Measurements from ENCODE around the gene GCNT1. TPM values are rescaled to one million over a fixed set of nuclear protein-coding genes. Genes with fewer than 3 reads are reported as not detected.

Gene GCNT1
- total and polyA plus RNA-seq, 4 donors: 1.9 to 5.3 (median 3.1) TPM

GRCh38 chr9:76456202-76456926 lies 2.6 kb upstream of the GCNT1 start:
- H3K4me1 ChIP-seq (ENCODE audit: control insufficient read depth, insufficient read depth, low read length): peaks cover 14% of the 10 kb centered on the region
- peaks cover 10% of the 10 kb centered on the region for H3K27me3 ChIP-seq (ENCODE audit: control insufficient read depth, insufficient read depth, low read length)
- 64% methylated on average over 1 of the region's 4 CpGs for WGBS (ENCODE audit: insufficient coverage)
- no peaks in the 10 kb centered on the region for H3K9me3 ChIP-seq (ENCODE audit: control insufficient read depth, insufficient read depth, low read length)
- no peak overlapping the region for H3K4me3 ChIP-seq (ENCODE audit: low read depth, low read length)
- H3K27ac ChIP-seq (ENCODE audit: low read depth, low read length): no peak overlapping the region
- DNase-seq (ENCODE audit: low read depth in 4 of 6, low spot score in 6 of 6): peak in 1 of 6 donors; percentile 32
- H3K36me3 ChIP-seq (ENCODE audit: control insufficient read depth, insufficient read depth, low read length): no peaks in the 10 kb centered on the region

- peak in 2 of 6 donors; percentile 57 to 69 for DNase-seq (ENCODE audit: low read depth in 4 of 6, low spot score in 6 of 6)
- H3K27ac ChIP-seq (ENCODE audit: low read depth, low read length): peak overlapping the region; percentile 10
- peak overlapping the region; percentile 67 for H3K4me3 ChIP-seq (ENCODE audit: low read depth, low read length)
- 2% methylated on average over 28 of the region's 32 CpGs for WGBS (ENCODE audit: insufficient coverage)
- peaks cover 10% of the 10 kb centered on the region for H3K27me3 ChIP-seq (ENCODE audit: control insufficient read depth, insufficient read depth, low read length)
- H3K9me3 ChIP-seq (ENCODE audit: control insufficient read depth, insufficient read depth, low read length): no peaks in the 10 kb centered on the region
- no peaks in the 10 kb centered on the region for H3K36me3 ChIP-seq (ENCODE audit: control insufficient read depth, insufficient read depth, low read length)
- H3K4me1 ChIP-seq (ENCODE audit: control insufficient read depth, insufficient read depth, low read length): peaks cover 14% of the 10 kb centered on the region
Measured at GRCh38 chr9:76459694-76460635, 983 bp downstream of the GCNT1 start.

DNA sequence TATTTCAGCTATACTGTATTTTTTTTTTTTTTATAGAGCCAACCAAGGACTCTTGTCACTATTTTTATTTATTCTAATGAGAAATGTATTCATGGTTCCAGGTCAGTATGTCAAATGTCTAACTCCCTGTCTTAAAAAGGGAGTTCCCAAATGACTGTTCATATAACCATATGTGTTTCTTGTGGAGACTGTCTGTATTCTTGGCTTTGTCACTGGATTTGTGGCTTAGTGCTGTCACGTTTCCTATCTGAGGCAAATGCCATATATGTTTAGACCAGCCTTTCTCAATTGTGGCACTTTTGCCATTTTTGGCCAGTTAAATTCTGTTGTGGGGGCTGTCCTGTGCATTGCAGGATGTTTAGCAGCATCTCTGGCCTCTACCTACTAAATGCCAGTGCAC lies 3.1 kb downstream of the GCNT1 start:
- Histone ChIP-seq H3K27me3 (ENCODE audit: control insufficient read depth, insufficient read depth, low read length) (peaks cover 10% of the 10 kb centered on the region), H3K27ac (ENCODE audit: low read depth, low read length) (no peak overlapping the region), H3K9me3 (ENCODE audit: control insufficient read depth, insufficient read depth, low read length) (no peaks in the 10 kb centered on the region), H3K36me3 (ENCODE audit: control insufficient read depth, insufficient read depth, low read length) (no peaks in the 10 kb centered on the region), H3K4me3 (ENCODE audit: low read depth, low read length) (no peak overlapping the region), H3K4me1 (ENCODE audit: control insufficient read depth, insufficient read depth, low read length) (peaks cover 14% of the 10 kb centered on the region)
- WGBS (ENCODE audit: insufficient coverage): no CpG with 5 or more reads among the region's 1 CpG
- peak in 1 of 6 donors; percentile 47 for DNase-seq (ENCODE audit: low read depth in 4 of 6, low spot score in 6 of 6)

GRCh38 chr9:76463211-76463610 lies 4.2 kb downstream of the GCNT1 start:
- H3K36me3 ChIP-seq (ENCODE audit: control insufficient read depth, insufficient read depth, low read length): no peaks in the 10 kb centered on the region
- peaks cover 10% of the 10 kb centered on the region for H3K27me3 ChIP-seq (ENCODE audit: control insufficient read depth, insufficient read depth, low read length)
- 100% methylated on average over 2 of the region's 4 CpGs for WGBS (ENCODE audit: insufficient coverage)
- peaks cover 14% of the 10 kb centered on the region for H3K4me1 ChIP-seq (ENCODE audit: control insufficient read depth, insufficient read depth, low read length)
- H3K9me3 ChIP-seq (ENCODE audit: control insufficient read depth, insufficient read depth, low read length): no peaks in the 10 kb centered on the region
- no peak overlapping the region for H3K27ac ChIP-seq (ENCODE audit: low read depth, low read length)
- H3K4me3 ChIP-seq (ENCODE audit: low read depth, low read length): no peak overlapping the region
- DNase-seq (ENCODE audit: low read depth in 4 of 6, low spot score in 6 of 6): no peak

GRCh38 chr9:76464706-76465105 lies 5.7 kb downstream of the GCNT1 start:
- Histone ChIP-seq H3K4me1 (ENCODE audit: control insufficient read depth, insufficient read depth, low read length) (peaks cover 7% of the 10 kb centered on the region), H3K4me3 (ENCODE audit: low read depth, low read length) (no peak overlapping the region), H3K27ac (ENCODE audit: low read depth, low read length) (no peak overlapping the region), H3K36me3 (ENCODE audit: control insufficient read depth, insufficient read depth, low read length) (no peaks in the 10 kb centered on the region), H3K9me3 (ENCODE audit: control insufficient read depth, insufficient read depth, low read length) (no peaks in the 10 kb centered on the region), H3K27me3 (ENCODE audit: control insufficient read depth, insufficient read depth, low read length) (peaks cover 5% of the 10 kb centered on the region)
- 100% methylated on average over 1 of the region's 1 CpG for WGBS (ENCODE audit: insufficient coverage)
- no peak for DNase-seq (ENCODE audit: low read depth in 4 of 6, low spot score in 6 of 6)

DNA sequence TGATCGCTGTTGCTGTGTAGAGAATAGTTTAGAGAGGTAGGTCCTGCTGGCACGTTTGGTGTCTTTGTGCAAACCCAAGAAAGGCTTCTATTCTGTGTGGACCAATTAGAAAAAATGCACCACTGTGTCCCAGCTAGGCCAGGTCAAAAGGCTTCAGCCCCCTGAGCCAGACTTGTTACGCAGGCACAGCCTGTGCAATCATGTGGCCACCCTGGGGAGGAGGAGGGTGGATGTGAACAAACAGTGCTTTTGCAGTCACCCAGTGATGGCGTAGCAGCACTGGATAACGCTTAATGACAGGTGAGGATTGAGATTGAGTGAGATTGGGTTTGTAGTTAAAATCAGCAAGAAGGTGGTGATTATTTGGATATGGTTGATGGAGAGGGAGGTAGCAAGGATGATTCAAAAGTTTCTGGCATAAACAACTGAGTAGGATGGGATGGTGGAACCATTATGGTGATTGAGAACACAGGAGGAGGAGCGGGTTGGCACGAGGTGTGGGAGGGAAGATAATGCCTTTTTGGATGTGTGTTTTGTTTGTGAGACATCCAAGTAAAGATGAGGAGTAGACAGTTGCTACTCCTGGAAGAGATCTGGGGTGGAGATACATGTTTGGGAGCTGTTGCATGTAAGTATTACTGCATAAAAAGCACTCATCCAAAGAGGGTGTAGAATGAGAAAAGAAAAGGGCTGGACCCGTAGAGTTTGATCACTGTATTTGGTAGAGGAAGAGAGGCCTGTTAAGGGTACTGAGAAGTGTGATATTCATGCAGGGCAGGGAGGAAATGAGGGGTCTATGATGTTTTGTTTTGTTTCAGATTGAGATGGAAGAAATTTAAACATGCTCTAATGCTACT lies 6.7 kb downstream of the GCNT1 start:
- Histone ChIP-seq H3K4me3 (ENCODE audit: low read depth, low read length) (no peak overlapping the region), H3K27ac (ENCODE audit: low read depth, low read length) (no peak overlapping the region), H3K27me3 (ENCODE audit: control insufficient read depth, insufficient read depth, low read length) (no peaks in the 10 kb centered on the region), H3K9me3 (ENCODE audit: control insufficient read depth, insufficient read depth, low read length) (no peaks in the 10 kb centered on the region), H3K36me3 (ENCODE audit: control insufficient read depth, insufficient read depth, low read length) (no peaks in the 10 kb centered on the region), H3K4me1 (ENCODE audit: control insufficient read depth, insufficient read depth, low read length) (no peaks in the 10 kb centered on the region)
- DNase-seq (ENCODE audit: low read depth in 4 of 6, low spot score in 6 of 6): no peak
- 83% methylated on average over 8 of the region's 8 CpGs for WGBS (ENCODE audit: insufficient coverage)

GRCh38 chr9:76466299-76466605 lies 7.3 kb downstream of the GCNT1 start:
- 83% methylated on average over 2 of the region's 2 CpGs for WGBS (ENCODE audit: insufficient coverage)
- Histone ChIP-seq H3K27me3 (ENCODE audit: control insufficient read depth, insufficient read depth, low read length) (no peaks in the 10 kb centered on the region), H3K27ac (ENCODE audit: low read depth, low read length) (no peak overlapping the region), H3K4me1 (ENCODE audit: control insufficient read depth, insufficient read depth, low read length) (no peaks in the 10 kb centered on the region), H3K36me3 (ENCODE audit: control insufficient read depth, insufficient read depth, low read length) (no peaks in the 10 kb centered on the region), H3K9me3 (ENCODE audit: control insufficient read depth, insufficient read depth, low read length) (no peaks in the 10 kb centered on the region), H3K4me3 (ENCODE audit: low read depth, low read length) (no peak overlapping the region)
- DNase-seq (ENCODE audit: low read depth in 4 of 6, low spot score in 6 of 6): no peak

- no peaks in the 10 kb centered on the region for H3K9me3 ChIP-seq (ENCODE audit: control insufficient read depth, insufficient read depth, low read length)
- no CpG with 5 or more reads among the region's 3 CpGs for WGBS (ENCODE audit: insufficient coverage)
- H3K27me3 ChIP-seq (ENCODE audit: control insufficient read depth, insufficient read depth, low read length): no peaks in the 10 kb centered on the region
- no peaks in the 10 kb centered on the region for H3K36me3 ChIP-seq (ENCODE audit: control insufficient read depth, insufficient read depth, low read length)
- no peak overlapping the region for H3K4me3 ChIP-seq (ENCODE audit: low read depth, low read length)
- H3K27ac ChIP-seq (ENCODE audit: low read depth, low read length): no peak overlapping the region
- DNase-seq (ENCODE audit: low read depth in 4 of 6, low spot score in 6 of 6): no peak
- H3K4me1 ChIP-seq (ENCODE audit: control insufficient read depth, insufficient read depth, low read length): no peaks in the 10 kb centered on the region
Measured at GRCh38 chr9:76474419-76474818, 15.4 kb downstream of the GCNT1 start.

- Histone ChIP-seq H3K4me3 (ENCODE audit: low read depth, low read length) (no peak overlapping the region), H3K27me3 (ENCODE audit: control insufficient read depth, insufficient read depth, low read length) (no peaks in the 10 kb centered on the region), H3K27ac (ENCODE audit: low read depth, low read length) (no peak overlapping the region), H3K9me3 (ENCODE audit: control insufficient read depth, insufficient read depth, low read length) (no peaks in the 10 kb centered on the region), H3K4me1 (ENCODE audit: control insufficient read depth, insufficient read depth, low read length) (no peaks in the 10 kb centered on the region), H3K36me3 (ENCODE audit: control insufficient read depth, insufficient read depth, low read length) (no peaks in the 10 kb centered on the region)
- WGBS (ENCODE audit: insufficient coverage): no CpG with 5 or more reads among the region's 4 CpGs
- no peak for DNase-seq (ENCODE audit: low read depth in 4 of 6, low spot score in 6 of 6)
Measured at GRCh38 chr9:76475686-76476085, 16.7 kb downstream of the GCNT1 start.
